ENCODE results near the gene RNF157.
A peak's percentile ranks its signal among the peaks of the same experiment; 100 is the strongest.

RNF157 gene

GRCh38 chr17:76142585-76143041 is 97.7 kb downstream of the RNF157 start:
- H3K27me3 Mint-ChIP-seq: peaks cover 32% of the 10 kb centered on the region
- H3K9me3 Mint-ChIP-seq: no peaks in the 10 kb centered on the region
- H3K4me1 Mint-ChIP-seq: peaks cover 63% of the 10 kb centered on the region
- peak overlapping the region; percentile 55 for H3K27ac Mint-ChIP-seq
- H3K36me3 Mint-ChIP-seq: no peaks in the 10 kb centered on the region
- no peak for ATAC-seq
- no peak overlapping the region for H3K4me3 Mint-ChIP-seq

GRCh38 chr17:76142039-76142584 is 98.2 kb downstream of the RNF157 start:
- H3K4me1 Mint-ChIP-seq: peaks cover 63% of the 10 kb centered on the region
- peak overlapping the region; percentile 66 for H3K4me3 Mint-ChIP-seq
- H3K36me3 Mint-ChIP-seq: no peaks in the 10 kb centered on the region
- peaks cover 35% of the 10 kb centered on the region for H3K27me3 Mint-ChIP-seq
- no peaks in the 10 kb centered on the region for H3K9me3 Mint-ChIP-seq
- H3K27ac Mint-ChIP-seq: peak overlapping the region; percentile 55
- no peak for ATAC-seq

- Mint-ChIP-seq H3K9me3 (no peaks in the 10 kb centered on the region), H3K27me3 (peaks cover 42% of the 10 kb centered on the region), H3K27ac (no peak within 1 kb of the TSS), H3K4me3 (peak within 1 kb of the TSS; percentile 74), H3K4me1 (peaks cover 60% of the 10 kb centered on the region), H3K36me3 (no peaks in the 10 kb centered on the region)
- peak; percentile 81 for ATAC-seq
Observed at GRCh38 chr17:76141212-76142038, 98.9 kb downstream of the RNF157 start, which contains the start of gene FOXJ1. Gene FOXJ1 (minus strand): TSS chr17:76141245. CDS start chr17:76140395, 850 bp downstream.

- peak overlapping the region; percentile 74 for H3K4me3 Mint-ChIP-seq
- no peak overlapping the region for H3K27ac Mint-ChIP-seq
- H3K27me3 Mint-ChIP-seq: peaks cover 44% of the 10 kb centered on the region
- ATAC-seq: no peak
- H3K4me1 Mint-ChIP-seq: peaks cover 53% of the 10 kb centered on the region
- H3K9me3 Mint-ChIP-seq: no peaks in the 10 kb centered on the region
- H3K36me3 Mint-ChIP-seq: no peaks in the 10 kb centered on the region
Observed at GRCh38 chr17:76140661-76141211, 99.6 kb downstream of the RNF157 start.

- ATAC-seq: peak; percentile 46
- Mint-ChIP-seq H3K36me3 (no peaks in the 10 kb centered on the region), H3K4me1 (peaks cover 52% of the 10 kb centered on the region), H3K27me3 (peaks cover 51% of the 10 kb centered on the region), H3K27ac (no peak overlapping the region), H3K4me3 (peak overlapping the region; percentile 74), H3K9me3 (no peaks in the 10 kb centered on the region)
Observed at GRCh38 chr17:76139801-76140660, 100.3 kb downstream of the RNF157 start.

GRCh38 chr17:76138896-76139752 is 101.2 kb downstream of the RNF157 start:
- Mint-ChIP-seq H3K4me1 (peaks cover 47% of the 10 kb centered on the region), H3K36me3 (no peaks in the 10 kb centered on the region), H3K27ac (no peak overlapping the region), H3K4me3 (no peak overlapping the region), H3K9me3 (no peaks in the 10 kb centered on the region), H3K27me3 (peaks cover 60% of the 10 kb centered on the region)
- no peak for ATAC-seq

- no peak overlapping the region for H3K27ac Mint-ChIP-seq
- H3K36me3 Mint-ChIP-seq: no peaks in the 10 kb centered on the region
- peaks cover 45% of the 10 kb centered on the region for H3K4me1 Mint-ChIP-seq
- ATAC-seq: no peak
- H3K9me3 Mint-ChIP-seq: no peaks in the 10 kb centered on the region
- peaks cover 68% of the 10 kb centered on the region for H3K27me3 Mint-ChIP-seq
- no peak overlapping the region for H3K4me3 Mint-ChIP-seq
Observed at GRCh38 chr17:76138234-76138895, 101.9 kb downstream of the RNF157 start.

- Mint-ChIP-seq H3K27me3 (peaks cover 75% of the 10 kb centered on the region), H3K27ac (no peak overlapping the region), H3K36me3 (no peaks in the 10 kb centered on the region), H3K4me1 (peaks cover 41% of the 10 kb centered on the region), H3K9me3 (no peaks in the 10 kb centered on the region), H3K4me3 (no peak overlapping the region)
- ATAC-seq: no peak
Observed at GRCh38 chr17:76137351-76138233, 102.7 kb downstream of the RNF157 start.

GRCh38 chr17:76137001-76137350 is 103.3 kb downstream of the RNF157 start:
- no peak overlapping the region for H3K27ac Mint-ChIP-seq

GRCh38 chr17:76136276-76137000 is 103.9 kb downstream of the RNF157 start:
- peaks cover 29% of the 10 kb centered on the region for H3K4me1 Mint-ChIP-seq
- H3K4me3 Mint-ChIP-seq: no peak overlapping the region
- H3K27me3 Mint-ChIP-seq: peaks cover 86% of the 10 kb centered on the region
- H3K9me3 Mint-ChIP-seq: no peaks in the 10 kb centered on the region
- no peak for ATAC-seq
- H3K27ac Mint-ChIP-seq: no peak overlapping the region
- no peaks in the 10 kb centered on the region for H3K36me3 Mint-ChIP-seq

More at GRCh38 chr17:76137001-76137350, 103.3 kb downstream of the RNF157 start:
- no peak for ATAC-seq
- no peaks in the 10 kb centered on the region for H3K36me3 Mint-ChIP-seq
- peaks cover 80% of the 10 kb centered on the region for H3K27me3 Mint-ChIP-seq
- peaks cover 34% of the 10 kb centered on the region for H3K4me1 Mint-ChIP-seq
- no peak overlapping the region for H3K4me3 Mint-ChIP-seq
- no peaks in the 10 kb centered on the region for H3K9me3 Mint-ChIP-seq

- H3K4me1 Mint-ChIP-seq: peaks cover 25% of the 10 kb centered on the region
- H3K4me3 Mint-ChIP-seq: no peak overlapping the region
- H3K27me3 Mint-ChIP-seq: peaks cover 92% of the 10 kb centered on the region
- H3K27ac Mint-ChIP-seq: no peak overlapping the region
- no peaks in the 10 kb centered on the region for H3K36me3 Mint-ChIP-seq
- H3K9me3 Mint-ChIP-seq: no peaks in the 10 kb centered on the region
- no peak for ATAC-seq
Observed at GRCh38 chr17:76135810-76136188, 104.5 kb downstream of the RNF157 start.

GRCh38 chr17:76134911-76135809 is 105.1 kb downstream of the RNF157 start:
- peaks cover 92% of the 10 kb centered on the region for H3K27me3 Mint-ChIP-seq
- H3K36me3 Mint-ChIP-seq: no peaks in the 10 kb centered on the region
- peak overlapping the region; percentile 11 for H3K4me3 Mint-ChIP-seq
- peaks cover 19% of the 10 kb centered on the region for H3K4me1 Mint-ChIP-seq
- H3K9me3 Mint-ChIP-seq: no peaks in the 10 kb centered on the region
- no peak for ATAC-seq
- H3K27ac Mint-ChIP-seq: no peak overlapping the region
